Thyroid gland (tissue), 4 donors: ENCODE measurements around the gene CRB1. TPM values are rescaled to one million over a fixed set of nuclear protein-coding genes. Genes with fewer than 3 reads are reported as not detected.

ENCODE experiments used
- DNase-seq, 2 donors: peaks; one replicate each; pipeline ENCODE4 v3.0.0-alpha.2; 2019
- H3K27ac ChIP-seq, 3 donors: fragments of 200-600 bp; sonication (generic); 1 replicate in 2 of 3; 2 replicates in 1 of 3; pipeline ENCODE4 v1.5.1; 2016 to 2019; ENCODE audit warnings: mild to moderate bottlenecking in 1 of 3, moderate library complexity in 1 of 3
- H3K27me3 ChIP-seq: fragments of 200-600 bp; sonication (generic); one replicate; pipeline ENCODE4 v1.5.1; 2019
- H3K36me3 ChIP-seq, 2 donors: fragments of 200-600 bp; sonication (generic); one replicate each; pipeline ENCODE4 v1.5.1; 2016 to 2019
- H3K4me1 ChIP-seq, 2 donors: fragments of 200-600 bp; sonication (generic); one replicate each; pipeline ENCODE4 v1.5.1; 2017 to 2019
- H3K4me3 ChIP-seq, 3 donors: fragments of 200-600 bp; sonication (generic); replicated peaks in 1 of 3; 1 replicate in 2 of 3; 2 replicates in 1 of 3; pipeline ENCODE4 v1.5.1; 2016; ENCODE audit warnings: mild to moderate bottlenecking in 1 of 3
- H3K9me3 ChIP-seq: fragments of 200-600 bp; sonication (generic); one replicate; pipeline ENCODE4 v1.5.1; 2017
- CTCF ChIP-seq, 6 experiments: fragments of 200-600 bp in 3 of 6; fragments of 450-650 bp in 3 of 6; sonication (generic) in 3 of 6; IDR thresholded peaks; one replicate each; pipeline ENCODE4 v1.5.1; 2016 to 2019; ENCODE audit warnings: antibody characterized with exemption in 6 of 6, mild to moderate bottlenecking in 2 of 6, inconsistent platforms in 1 of 6, moderate library complexity in 1 of 6
- POLR2A ChIP-seq, 2 donors: fragments of 450-650 bp; IDR thresholded peaks; one replicate each; pipeline ENCODE4 v1.6.1; 2017; ENCODE audit warnings: antibody characterized with exemption in 2 of 2, mild to moderate bottlenecking in 2 of 2, moderate library complexity in 1 of 2
- WGBS, 2 donors: methylation state at CpG; one replicate each; pipeline ENCODE4 v1.1.5; 2017; 5-methylcytosine and 5-hydroxymethylcytosine counted together
- intact Hi-C: fragments of 100-400 bp; cut with DNase I; formaldehyde crosslinking; loops from one replicate; pipeline ENCODE4 v1.15.1; 2023
- total RNA-seq, 4 donors: library from RNA; depleted of rRNA; stranded (reverse); fragments of >200 nt; gene quantifications; one replicate each; pipeline ENCODE4 v1.2.3, GENCODE V29; 2016

The CRB1 gene
- total RNA-seq, 4 donors from 2014 or later, result 0.21 to 6.7 (median 0.22) TPM; not detected in 1

GRCh38 chr1:197250616-197251015 lies 17.4 kb upstream of the CRB1 start:
- H3K27ac ChIP-seq, result no peak overlapping the region
- H3K4me3 ChIP-seq, result no peak overlapping the region
- no peaks in the 10 kb centered on the region for H3K27me3 ChIP-seq
- H3K9me3 ChIP-seq, result no peaks in the 10 kb centered on the region
- no peaks in the 10 kb centered on the region for H3K4me1 ChIP-seq
- intact Hi-C loops, result no loop called here
- no peaks in the 10 kb centered on the region for H3K36me3 ChIP-seq
- no peak for DNase-seq
- TF ChIP-seq CTCF (IDR thresholded peaks at IDR 0.05) (no peak), POLR2A (IDR thresholded peaks at IDR 0.05) (no peak)
- 60 to 61% methylated on average over 2 of the region's 2 CpGs for WGBS, 2 donors

- H3K4me1 ChIP-seq, result no peaks in the 10 kb centered on the region
- H3K27me3 ChIP-seq, result no peaks in the 10 kb centered on the region
- H3K36me3 ChIP-seq, result no peaks in the 10 kb centered on the region
- intact Hi-C loops, result no loop called here
- TF ChIP-seq CTCF (IDR thresholded peaks at IDR 0.05), result no peak
- no peak for TF ChIP-seq POLR2A (IDR thresholded peaks at IDR 0.05)
- no peak overlapping the region for H3K4me3 ChIP-seq
- no peak overlapping the region for H3K27ac ChIP-seq
- WGBS, 2 donors, result 74 to 79% methylated on average over 4 of the region's 4 CpGs
- no peaks in the 10 kb centered on the region for H3K9me3 ChIP-seq
- no peak for DNase-seq
Measured at GRCh38 chr1:197252973-197253372, 15.1 kb upstream of the CRB1 start.

- 47 to 69% methylated on average over 1 of the region's 1 CpG for WGBS, 2 donors
- TF ChIP-seq CTCF (IDR thresholded peaks at IDR 0.05), result no peak
- no peak for TF ChIP-seq POLR2A (IDR thresholded peaks at IDR 0.05)
- DNase-seq, result no peak
- no peaks in the 10 kb centered on the region for H3K36me3 ChIP-seq
- no peaks in the 10 kb centered on the region for H3K27me3 ChIP-seq
- H3K4me1 ChIP-seq, result no peaks in the 10 kb centered on the region
- H3K27ac ChIP-seq, result no peak overlapping the region
- H3K4me3 ChIP-seq, result no peak overlapping the region
- no peaks in the 10 kb centered on the region for H3K9me3 ChIP-seq
- intact Hi-C loops, result no loop called here
Measured at GRCh38 chr1:197254866-197255265, 13.2 kb upstream of the CRB1 start.

GRCh38 chr1:197264936-197265567 lies 3.0 kb upstream of the CRB1 start:
- Histone ChIP-seq H3K27me3 (no peaks in the 10 kb centered on the region), H3K36me3 (no peaks in the 10 kb centered on the region), H3K27ac (no peak overlapping the region), H3K4me1 (no peaks in the 10 kb centered on the region), H3K9me3 (no peaks in the 10 kb centered on the region), H3K4me3 (no peak overlapping the region)
- no peak for DNase-seq
- WGBS, 2 donors, result 85 to 94% methylated on average over 1 of the region's 1 CpG
- intact Hi-C loops, result no loop called here
- no peak for TF ChIP-seq POLR2A (IDR thresholded peaks at IDR 0.05)
- no peak for TF ChIP-seq CTCF (IDR thresholded peaks at IDR 0.05)

GRCh38 chr1:197269053-197269452 lies 1.0 kb downstream of the CRB1 start:
- intact Hi-C loops, result no loop called here
- no peak for TF ChIP-seq CTCF (IDR thresholded peaks at IDR 0.05)
- Histone ChIP-seq H3K27me3 (no peaks in the 10 kb centered on the region), H3K36me3 (no peaks in the 10 kb centered on the region), H3K27ac (no peak overlapping the region), H3K4me3 (no peak overlapping the region), H3K4me1 (no peaks in the 10 kb centered on the region), H3K9me3 (no peaks in the 10 kb centered on the region)
- WGBS, 2 donors, result 51 to 52% methylated on average over 6 of the region's 6 CpGs
- DNase-seq, result no peak
